GM13977 (cell line): ENCODE data around the gene RAD23A.

Source experiments
- DNase-seq: peaks from one replicate; pipeline ENCODE4 v3.0.0; 2012; ENCODE audit warnings: low spot score
- CTCF ChIP-seq: IDR thresholded peaks from 2 replicates; pipeline ENCODE4 v1.5.1; 2012; ENCODE audit warnings: mild to moderate bottlenecking, control low read depth; ENCODE audit not compliant: insufficient read depth; ENCODE audit errors: extremely low read depth, missing control alignments
- in situ Hi-C: fragments of 300-500 bp; cut with MboI; formaldehyde crosslinking; loops from one replicate; pipeline ENCODE4 v1.12.0; 2022; ENCODE audit warnings: low sequenced_read_pairs, low pct_unique_long_range_greater_than_20kb, mixed read lengths, inconsistent platforms; ENCODE audit not compliant: unreplicated experiment

RAD23A gene

GRCh38 chr19:12991296-12991695, 45.6 kb downstream of the RAD23A start:
- TF ChIP-seq CTCF = no peak
- in situ Hi-C loops = no loop called here
- no peak for DNase-seq

GRCh38 chr19:12992729-12993128, 47.1 kb downstream of the RAD23A start:
- TF ChIP-seq CTCF = no peak
- in situ Hi-C loops = no loop called here
- DNase-seq = no peak

- no peak for TF ChIP-seq CTCF
- no peak for DNase-seq
- in situ Hi-C loops = no loop called here
Observed at GRCh38 chr19:12993562-12993961, 47.9 kb downstream of the RAD23A start.

GRCh38 chr19:12994701-12995595, 49.3 kb downstream of the RAD23A start, which contains the start of gene NFIX:
TSS of gene NFIX (plus strand) at chr19:12995475. CDS start at chr19:12995838, 363 bp downstream.
- no peak for DNase-seq
- peak; percentile 2 for TF ChIP-seq CTCF
- in situ Hi-C loops = no loop called here

- no peak for TF ChIP-seq CTCF
- peak; percentile 83 for DNase-seq
- in situ Hi-C loops = no loop called here
Observed at GRCh38 chr19:12995596-12996405, 50.1 kb downstream of the RAD23A start.

- no peak for TF ChIP-seq CTCF
Observed at GRCh38 chr19:12996406-12997094, 50.9 kb downstream of the RAD23A start.

More at GRCh38 chr19:12996406-12997094, 50.9 kb downstream of the RAD23A start:
- in situ Hi-C loops = no loop called here
- DNase-seq = no peak
